ENCODE results near the gene CD300LD.
"Not testable (repeated sequence)": the region's sequence is repeated elsewhere in the genome, so short reads cannot be mapped to it uniquely, and the experiment has no call there.

Gene CD300LD

GRCh38 chr17:74592087-74592990, at the start of gene CD300LD:
TSS of gene CD300LD (minus strand) at chr17:74592283. CDS start at chr17:74592202, 81 bp downstream.
- no peak for DNase-seq

DNA sequence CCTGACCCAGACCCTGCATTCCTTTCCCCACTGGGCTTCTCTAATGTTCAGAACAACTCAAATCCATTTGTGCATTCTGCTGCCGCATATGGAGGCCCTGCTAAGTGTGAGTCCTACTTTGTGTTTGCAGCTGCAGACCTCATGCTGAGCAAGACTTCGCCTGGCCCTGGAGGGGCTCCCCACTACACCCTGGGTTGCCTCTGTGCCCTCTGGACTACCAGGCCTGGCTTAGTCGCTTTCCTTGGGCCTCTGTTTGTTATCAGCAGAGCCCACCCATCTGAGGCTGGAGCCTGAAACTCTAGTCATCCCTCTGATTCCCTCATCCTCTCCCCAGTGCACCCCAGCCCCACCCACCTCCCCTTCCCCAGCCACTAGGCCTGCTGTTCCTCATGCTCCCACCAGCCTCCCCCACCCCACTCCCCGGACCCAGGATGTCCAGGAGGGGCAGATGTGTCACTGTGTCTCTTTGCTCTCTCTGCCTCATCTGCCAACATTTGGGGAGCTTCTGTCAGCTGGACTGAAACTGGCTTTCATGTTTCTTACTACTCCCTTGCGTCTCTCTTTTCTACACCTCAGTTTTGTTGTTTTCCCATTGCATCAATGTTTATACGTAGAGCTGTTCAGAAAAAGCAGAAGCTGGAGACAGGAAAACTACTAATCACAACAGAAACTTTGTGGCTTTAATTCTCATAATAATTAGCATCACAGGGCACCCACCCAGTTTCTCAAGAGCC, 49.3 kb upstream of the CD300LD start:
- no peak for DNase-seq

DNA sequence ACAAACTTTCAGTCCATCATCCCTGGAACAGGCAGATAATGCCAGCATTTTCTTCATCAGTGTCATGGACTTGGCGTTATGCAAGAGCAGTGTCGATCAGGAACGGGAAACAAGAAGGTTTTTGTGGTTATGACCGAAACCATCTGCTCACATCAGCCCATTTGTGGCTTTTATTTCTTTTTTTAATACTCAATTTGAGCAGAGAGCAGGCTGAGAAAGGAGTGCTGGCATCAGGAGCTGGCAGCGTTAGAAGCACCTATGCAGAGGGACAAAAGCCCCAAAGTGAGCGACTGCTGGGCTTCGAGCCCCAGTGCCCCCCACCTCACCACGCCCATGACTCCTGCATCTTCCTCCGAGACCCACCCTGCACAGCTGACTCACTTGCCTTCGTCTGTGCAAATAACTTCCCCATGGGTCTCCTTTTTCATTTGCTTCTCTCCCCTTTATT, 47.6 kb upstream of the CD300LD start:
- DNase-seq = no peak

DNA sequence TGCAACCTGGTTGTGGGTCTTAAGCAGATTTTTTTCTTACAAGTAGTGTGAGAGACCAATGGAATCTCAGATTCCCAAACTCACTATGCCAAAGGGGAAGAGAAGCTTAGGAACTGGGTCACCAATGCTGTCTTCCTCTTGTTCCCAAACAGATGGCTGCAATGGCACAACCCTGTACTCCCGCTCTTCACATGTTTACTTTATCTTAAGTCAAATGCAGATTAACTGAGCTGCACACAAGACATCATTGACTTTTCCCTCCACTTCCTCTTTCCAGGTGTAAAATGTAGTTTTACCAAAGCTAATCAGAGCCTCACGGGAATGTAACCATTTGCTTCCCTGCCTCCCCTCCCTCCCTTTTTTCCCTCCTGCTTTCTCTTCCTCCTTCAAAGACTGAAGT, 45.8 kb upstream of the CD300LD start:
- DNase-seq = no peak

DNA sequence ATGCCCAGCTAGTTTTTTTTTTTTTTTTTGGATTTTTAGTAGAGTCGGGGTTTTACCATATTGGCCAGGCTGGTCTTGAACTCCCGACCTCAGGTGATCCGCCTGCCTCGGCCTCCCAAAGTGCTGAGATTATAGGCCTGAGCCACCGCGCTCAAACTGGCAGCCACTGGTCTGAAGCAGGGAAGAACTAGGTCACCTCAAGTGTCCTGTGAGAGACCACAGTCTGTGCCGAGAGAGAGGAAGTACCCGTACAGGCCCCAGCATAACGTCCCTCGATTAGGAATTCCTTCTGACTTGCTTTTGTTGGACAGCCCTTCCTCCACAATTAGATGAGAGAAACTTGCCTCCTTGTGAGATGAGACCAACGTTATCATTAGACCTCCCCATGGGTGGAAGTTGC, 45.2 kb upstream of the CD300LD start:
- no peak for DNase-seq

GRCh38 chr17:74636541-74637085, 44.5 kb upstream of the CD300LD start:
- DNase-seq = not testable (repeated sequence)

DNA sequence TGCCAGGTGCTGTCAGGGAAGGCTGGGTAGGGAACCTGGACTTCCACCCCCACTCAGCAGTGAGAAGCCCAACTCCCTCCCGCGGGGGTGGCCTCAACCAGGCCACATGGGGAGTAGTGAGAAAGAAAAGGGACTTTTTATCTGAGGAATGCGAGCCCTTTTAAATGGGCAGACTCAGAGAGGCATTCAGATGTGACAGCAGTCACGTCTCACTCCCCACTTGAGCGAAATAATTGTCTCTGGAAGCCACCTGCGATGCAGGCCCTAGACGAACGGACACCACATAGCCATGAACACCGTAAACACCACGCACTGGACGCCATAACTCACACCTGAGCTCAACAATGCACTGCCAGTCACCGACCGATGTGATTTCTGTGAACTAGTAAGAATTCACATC, 43.3 kb upstream of the CD300LD start:
- no peak for DNase-seq

DNA sequence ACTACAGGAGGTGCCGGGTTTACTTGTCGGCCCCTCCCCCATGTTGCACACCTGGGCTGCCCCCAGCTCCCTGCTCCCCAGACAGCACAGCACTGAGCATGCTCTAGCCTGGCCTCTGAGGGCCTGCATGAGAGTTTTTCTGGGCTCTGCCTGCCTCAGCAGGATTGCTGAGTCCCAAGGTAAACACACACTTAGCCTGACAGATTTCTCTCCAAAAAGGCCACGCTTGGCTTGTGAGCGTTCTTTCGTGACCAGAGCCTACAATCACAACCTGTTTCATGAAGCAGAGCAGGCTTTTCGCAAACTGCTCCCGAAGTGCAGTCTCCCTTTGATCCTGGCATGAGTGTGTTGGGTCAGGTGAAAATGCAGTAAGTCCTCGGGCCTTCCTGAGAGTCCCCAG, 41.2 kb upstream of the CD300LD start:
- no peak for DNase-seq

DNA sequence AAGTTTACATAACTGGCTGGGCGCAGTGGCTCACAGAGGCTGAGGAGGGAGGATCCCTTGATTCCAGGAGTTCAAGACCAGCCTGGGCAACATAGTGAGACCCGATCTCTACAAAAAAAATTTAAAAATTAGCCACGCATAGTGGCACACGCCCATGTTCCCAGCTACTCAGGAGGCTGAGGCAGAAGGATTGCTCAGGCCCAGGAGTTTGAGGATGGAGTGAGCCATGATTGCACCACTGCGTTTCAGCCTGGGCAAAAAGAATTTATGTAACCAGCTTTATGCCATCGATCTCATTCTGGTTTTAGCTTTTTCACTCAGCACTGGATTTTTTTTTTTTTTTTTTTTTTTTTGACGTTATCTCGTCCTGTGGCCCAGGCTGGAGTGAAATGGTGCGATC, 40.5 kb upstream of the CD300LD start:
- DNase-seq = no peak

GRCh38 chr17:74631468-74632450, 39.7 kb upstream of the CD300LD start:
- DNase-seq = no peak

DNA sequence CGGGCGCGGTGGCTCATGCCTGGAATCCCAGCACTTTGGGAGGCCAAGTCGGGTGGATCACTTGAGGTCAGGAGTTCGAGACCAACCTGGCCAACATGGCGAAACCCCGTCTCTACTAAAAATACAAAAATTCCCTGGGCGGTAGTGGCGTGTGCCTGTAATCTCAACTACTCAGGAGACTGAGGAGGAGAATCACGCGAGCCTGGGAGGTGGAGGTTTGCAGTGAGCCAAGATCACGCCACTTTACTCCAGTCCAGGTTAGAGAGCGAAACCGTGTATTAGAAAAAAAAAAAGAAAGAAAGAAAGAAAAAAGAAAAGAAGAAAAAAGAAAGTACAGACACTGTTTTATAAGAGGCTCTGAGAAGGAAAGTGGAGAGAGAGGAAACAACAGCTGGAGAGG, 38.2 kb upstream of the CD300LD start:
- DNase-seq = not testable (repeated sequence)

- no peak for DNase-seq
Observed at GRCh38 chr17:74625661-74626060, 33.6 kb upstream of the CD300LD start.

- DNase-seq = no peak
Observed at GRCh38 chr17:74624131-74624530, 32.0 kb upstream of the CD300LD start.

DNA sequence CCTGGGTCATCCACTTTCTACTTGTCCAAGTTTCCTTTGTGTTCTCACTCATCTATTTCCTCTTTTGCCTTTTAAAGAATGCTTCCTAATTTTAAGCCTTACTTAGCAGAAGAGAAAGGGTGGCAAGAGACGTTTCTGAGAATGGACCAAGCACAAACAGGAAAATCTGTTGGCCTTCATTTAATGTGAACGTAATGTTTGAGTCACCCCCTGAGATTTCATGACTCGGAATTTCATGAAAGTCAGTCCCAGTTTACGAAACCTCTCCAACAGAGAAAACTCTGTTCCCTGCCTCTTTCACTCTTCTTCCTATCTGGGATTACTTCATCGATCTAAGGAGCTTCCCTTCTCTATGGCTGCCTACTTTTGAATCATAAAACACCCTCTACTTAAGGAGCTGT, 31.6 kb upstream of the CD300LD start, which contains the start of gene CD300E:
TSS of gene CD300E (minus strand) at position 46 of the 401 bp plus-strand sequence. CDS start 117 bp downstream, outside the sequence.
- DNase-seq = no peak

GRCh38 chr17:74619077-74619673, 27.1 kb upstream of the CD300LD start:
- DNase-seq = no peak

- DNase-seq = no peak
Observed at GRCh38 chr17:74618451-74618850, 26.4 kb upstream of the CD300LD start.

- no peak for DNase-seq
Observed at GRCh38 chr17:74616696-74617095, 24.6 kb upstream of the CD300LD start.

GRCh38 chr17:74612046-74612445, 20.0 kb upstream of the CD300LD start:
- no peak for DNase-seq

DNA sequence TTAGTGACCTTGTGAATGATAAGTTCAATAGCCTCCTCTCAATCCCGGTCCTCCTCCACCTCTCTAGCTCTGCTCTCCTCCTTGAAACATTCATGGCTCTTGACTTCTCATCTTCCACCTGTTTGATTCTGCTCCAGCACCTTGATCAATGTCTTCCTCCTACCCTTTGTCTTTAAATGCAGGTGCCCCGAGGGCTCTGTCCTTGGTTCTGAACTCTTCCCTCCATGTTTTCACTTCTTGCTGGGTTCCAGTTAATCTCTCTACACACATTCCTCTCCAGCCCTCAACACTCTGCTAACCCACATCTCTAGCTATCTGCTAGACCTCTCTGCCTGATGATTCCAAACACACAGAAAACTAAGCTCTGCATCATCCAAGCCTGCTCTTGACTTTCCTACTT, 18.0 kb upstream of the CD300LD start:
- no peak for DNase-seq

GRCh38 chr17:74608511-74608910, 16.4 kb upstream of the CD300LD start:
- no peak for DNase-seq

GRCh38 chr17:74607221-74607620, 15.1 kb upstream of the CD300LD start:
- DNase-seq = no peak

GRCh38 chr17:74606050-74606449, 14.0 kb upstream of the CD300LD start:
- DNase-seq = no peak
